ENCODE data around the gene GPR4. TPM values are rescaled to one million over a fixed set of nuclear protein-coding genes. Genes with fewer than 3 reads are reported as not detected.

GPR4 gene
- total and polyA plus RNA-seq, 2 of the 8 experiments (the other 6 are each of a cell fraction or from before 2014, with no cell fraction given) = 0.19 to 0.39 TPM

DNA sequence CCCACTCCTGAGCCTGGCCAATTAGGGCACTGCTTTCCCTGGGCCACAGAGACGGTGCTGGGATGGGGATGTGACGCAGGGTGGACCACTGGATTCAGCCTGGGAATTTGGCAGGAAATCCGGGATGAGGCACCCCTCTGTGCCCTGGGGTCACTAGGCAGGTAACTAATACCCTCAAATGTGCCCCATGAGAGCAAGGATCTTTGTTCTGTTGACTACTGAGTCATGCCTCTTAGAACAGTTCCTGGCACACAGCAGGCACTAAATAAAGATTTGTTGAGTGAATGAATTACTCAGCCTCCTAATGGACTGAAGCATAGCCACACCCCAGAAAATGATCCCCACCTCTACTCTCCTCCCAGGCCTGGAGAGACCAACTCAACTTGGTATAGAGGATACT lies 33.3 kb downstream of the GPR4 start (continued):
- TF ChIP-seq, protein P1, sequence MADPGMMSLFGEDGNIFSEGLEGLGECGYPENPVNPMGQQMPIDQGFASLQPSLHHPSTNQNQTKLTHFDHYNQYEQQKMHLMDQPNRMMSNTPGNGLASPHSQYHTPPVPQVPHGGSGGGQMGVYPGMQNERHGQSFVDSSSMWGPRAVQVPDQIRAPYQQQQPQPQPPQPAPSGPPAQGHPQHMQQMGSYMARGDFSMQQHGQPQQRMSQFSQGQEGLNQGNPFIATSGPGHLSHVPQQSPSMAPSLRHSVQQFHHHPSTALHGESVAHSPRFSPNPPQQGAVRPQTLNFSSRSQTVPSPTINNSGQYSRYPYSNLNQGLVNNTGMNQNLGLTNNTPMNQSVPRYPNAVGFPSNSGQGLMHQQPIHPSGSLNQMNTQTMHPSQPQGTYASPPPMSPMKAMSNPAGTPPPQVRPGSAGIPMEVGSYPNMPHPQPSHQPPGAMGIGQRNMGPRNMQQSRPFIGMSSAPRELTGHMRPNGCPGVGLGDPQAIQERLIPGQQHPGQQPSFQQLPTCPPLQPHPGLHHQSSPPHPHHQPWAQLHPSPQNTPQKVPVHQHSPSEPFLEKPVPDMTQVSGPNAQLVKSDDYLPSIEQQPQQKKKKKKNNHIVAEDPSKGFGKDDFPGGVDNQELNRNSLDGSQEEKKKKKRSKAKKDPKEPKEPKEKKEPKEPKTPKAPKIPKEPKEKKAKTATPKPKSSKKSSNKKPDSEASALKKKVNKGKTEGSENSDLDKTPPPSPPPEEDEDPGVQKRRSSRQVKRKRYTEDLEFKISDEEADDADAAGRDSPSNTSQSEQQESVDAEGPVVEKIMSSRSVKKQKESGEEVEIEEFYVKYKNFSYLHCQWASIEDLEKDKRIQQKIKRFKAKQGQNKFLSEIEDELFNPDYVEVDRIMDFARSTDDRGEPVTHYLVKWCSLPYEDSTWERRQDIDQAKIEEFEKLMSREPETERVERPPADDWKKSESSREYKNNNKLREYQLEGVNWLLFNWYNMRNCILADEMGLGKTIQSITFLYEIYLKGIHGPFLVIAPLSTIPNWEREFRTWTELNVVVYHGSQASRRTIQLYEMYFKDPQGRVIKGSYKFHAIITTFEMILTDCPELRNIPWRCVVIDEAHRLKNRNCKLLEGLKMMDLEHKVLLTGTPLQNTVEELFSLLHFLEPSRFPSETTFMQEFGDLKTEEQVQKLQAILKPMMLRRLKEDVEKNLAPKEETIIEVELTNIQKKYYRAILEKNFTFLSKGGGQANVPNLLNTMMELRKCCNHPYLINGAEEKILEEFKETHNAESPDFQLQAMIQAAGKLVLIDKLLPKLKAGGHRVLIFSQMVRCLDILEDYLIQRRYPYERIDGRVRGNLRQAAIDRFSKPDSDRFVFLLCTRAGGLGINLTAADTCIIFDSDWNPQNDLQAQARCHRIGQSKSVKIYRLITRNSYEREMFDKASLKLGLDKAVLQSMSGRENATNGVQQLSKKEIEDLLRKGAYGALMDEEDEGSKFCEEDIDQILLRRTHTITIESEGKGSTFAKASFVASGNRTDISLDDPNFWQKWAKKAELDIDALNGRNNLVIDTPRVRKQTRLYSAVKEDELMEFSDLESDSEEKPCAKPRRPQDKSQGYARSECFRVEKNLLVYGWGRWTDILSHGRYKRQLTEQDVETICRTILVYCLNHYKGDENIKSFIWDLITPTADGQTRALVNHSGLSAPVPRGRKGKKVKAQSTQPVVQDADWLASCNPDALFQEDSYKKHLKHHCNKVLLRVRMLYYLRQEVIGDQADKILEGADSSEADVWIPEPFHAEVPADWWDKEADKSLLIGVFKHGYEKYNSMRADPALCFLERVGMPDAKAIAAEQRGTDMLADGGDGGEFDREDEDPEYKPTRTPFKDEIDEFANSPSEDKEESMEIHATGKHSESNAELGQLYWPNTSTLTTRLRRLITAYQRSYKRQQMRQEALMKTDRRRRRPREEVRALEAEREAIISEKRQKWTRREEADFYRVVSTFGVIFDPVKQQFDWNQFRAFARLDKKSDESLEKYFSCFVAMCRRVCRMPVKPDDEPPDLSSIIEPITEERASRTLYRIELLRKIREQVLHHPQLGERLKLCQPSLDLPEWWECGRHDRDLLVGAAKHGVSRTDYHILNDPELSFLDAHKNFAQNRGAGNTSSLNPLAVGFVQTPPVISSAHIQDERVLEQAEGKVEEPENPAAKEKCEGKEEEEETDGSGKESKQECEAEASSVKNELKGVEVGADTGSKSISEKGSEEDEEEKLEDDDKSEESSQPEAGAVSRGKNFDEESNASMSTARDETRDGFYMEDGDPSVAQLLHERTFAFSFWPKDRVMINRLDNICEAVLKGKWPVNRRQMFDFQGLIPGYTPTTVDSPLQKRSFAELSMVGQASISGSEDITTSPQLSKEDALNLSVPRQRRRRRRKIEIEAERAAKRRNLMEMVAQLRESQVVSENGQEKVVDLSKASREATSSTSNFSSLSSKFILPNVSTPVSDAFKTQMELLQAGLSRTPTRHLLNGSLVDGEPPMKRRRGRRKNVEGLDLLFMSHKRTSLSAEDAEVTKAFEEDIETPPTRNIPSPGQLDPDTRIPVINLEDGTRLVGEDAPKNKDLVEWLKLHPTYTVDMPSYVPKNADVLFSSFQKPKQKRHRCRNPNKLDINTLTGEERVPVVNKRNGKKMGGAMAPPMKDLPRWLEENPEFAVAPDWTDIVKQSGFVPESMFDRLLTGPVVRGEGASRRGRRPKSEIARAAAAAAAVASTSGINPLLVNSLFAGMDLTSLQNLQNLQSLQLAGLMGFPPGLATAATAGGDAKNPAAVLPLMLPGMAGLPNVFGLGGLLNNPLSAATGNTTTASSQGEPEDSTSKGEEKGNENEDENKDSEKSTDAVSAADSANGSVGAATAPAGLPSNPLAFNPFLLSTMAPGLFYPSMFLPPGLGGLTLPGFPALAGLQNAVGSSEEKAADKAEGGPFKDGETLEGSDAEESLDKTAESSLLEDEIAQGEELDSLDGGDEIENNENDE (IDR thresholded peaks at IDR 0.05; ENCODE audit: insufficient replicate concordance, low read length) = no peak
- TF ChIP-seq, protein P2, sequence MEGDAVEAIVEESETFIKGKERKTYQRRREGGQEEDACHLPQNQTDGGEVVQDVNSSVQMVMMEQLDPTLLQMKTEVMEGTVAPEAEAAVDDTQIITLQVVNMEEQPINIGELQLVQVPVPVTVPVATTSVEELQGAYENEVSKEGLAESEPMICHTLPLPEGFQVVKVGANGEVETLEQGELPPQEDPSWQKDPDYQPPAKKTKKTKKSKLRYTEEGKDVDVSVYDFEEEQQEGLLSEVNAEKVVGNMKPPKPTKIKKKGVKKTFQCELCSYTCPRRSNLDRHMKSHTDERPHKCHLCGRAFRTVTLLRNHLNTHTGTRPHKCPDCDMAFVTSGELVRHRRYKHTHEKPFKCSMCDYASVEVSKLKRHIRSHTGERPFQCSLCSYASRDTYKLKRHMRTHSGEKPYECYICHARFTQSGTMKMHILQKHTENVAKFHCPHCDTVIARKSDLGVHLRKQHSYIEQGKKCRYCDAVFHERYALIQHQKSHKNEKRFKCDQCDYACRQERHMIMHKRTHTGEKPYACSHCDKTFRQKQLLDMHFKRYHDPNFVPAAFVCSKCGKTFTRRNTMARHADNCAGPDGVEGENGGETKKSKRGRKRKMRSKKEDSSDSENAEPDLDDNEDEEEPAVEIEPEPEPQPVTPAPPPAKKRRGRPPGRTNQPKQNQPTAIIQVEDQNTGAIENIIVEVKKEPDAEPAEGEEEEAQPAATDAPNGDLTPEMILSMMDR (IDR thresholded peaks at IDR 0.05; ENCODE audit: control extremely low read depth in 1 of 3, insufficient read depth in 1 of 3, low read depth in 1 of 3, low read length in 3 of 3) = no peak
- no peak for TF ChIP-seq HDAC2 (IDR thresholded peaks at IDR 0.05; ENCODE audit: borderline replicate concordance in 1 of 2, low read depth in 2 of 2, low read length in 2 of 2)
- TF ChIP-seq ZNF274 (IDR thresholded peaks at IDR 0.05; ENCODE audit: borderline replicate concordance, extremely low read depth, low read length) = no peak
- TF ChIP-seq TAF7 (optimal IDR thresholded peaks at IDR 0.05; ENCODE audit: borderline replicate concordance, low read depth, low read length) = no peak
- no peak for TF ChIP-seq CTBP2 (IDR thresholded peaks at IDR 0.05; ENCODE audit: borderline replicate concordance, insufficient read depth, insufficient read length, low read length)
- no peak for TF ChIP-seq POLR2A (IDR thresholded peaks at IDR 0.05; ENCODE audit: control extremely low read depth in 1 of 2, low read depth in 2 of 2, low read length in 2 of 2)
- no peak for TF ChIP-seq SP2 (IDR thresholded peaks at IDR 0.05; ENCODE audit: low read length)
